ENCODE data around the gene WDR82.

WDR82 gene

DNA sequence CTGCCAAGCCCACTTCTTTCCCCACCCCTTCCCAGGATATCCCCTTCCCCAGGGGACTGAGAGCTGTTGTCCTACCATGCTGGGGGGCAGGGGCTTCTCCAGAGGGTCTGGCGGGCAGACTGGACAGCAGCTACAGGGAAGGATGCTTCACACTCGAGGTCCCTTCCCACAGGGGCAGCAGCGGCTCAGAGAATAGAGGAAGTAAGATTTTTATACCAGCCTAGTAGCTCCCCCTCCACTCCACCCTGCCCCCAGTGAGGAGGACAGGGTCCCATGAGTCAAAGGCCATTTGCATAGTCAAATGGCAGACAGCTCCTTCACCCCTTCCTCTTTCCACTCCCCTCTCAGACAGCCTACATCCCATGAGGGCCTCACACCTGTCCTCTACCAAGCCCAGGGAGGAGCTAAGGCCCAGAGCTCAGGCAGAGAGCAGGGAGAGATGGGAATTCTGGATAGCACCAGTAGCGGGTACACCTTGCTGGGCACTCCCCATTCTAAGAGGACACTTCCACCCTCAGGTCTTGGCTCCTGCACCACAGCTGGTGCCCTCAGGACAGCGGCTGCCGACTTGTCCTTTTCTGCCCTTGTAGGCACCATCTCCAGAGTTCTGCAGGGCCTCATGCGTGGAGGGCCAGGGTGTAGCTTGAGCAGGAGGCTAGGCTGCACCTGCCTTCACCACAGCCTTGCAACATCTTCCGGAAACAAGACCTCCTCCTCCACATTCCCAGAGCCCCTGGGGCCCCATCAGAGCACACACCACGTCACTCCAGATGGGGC, 52.8 kb downstream of the WDR82 start, which contains the start of gene TLR9:
Gene TLR9 (minus strand): TSS at position 194 of the 777 bp plus-strand sequence. CDS start 116 bp downstream, at position 78.
- no peak for DNase-seq (ENCODE audit: low read depth, low spot score)

DNA sequence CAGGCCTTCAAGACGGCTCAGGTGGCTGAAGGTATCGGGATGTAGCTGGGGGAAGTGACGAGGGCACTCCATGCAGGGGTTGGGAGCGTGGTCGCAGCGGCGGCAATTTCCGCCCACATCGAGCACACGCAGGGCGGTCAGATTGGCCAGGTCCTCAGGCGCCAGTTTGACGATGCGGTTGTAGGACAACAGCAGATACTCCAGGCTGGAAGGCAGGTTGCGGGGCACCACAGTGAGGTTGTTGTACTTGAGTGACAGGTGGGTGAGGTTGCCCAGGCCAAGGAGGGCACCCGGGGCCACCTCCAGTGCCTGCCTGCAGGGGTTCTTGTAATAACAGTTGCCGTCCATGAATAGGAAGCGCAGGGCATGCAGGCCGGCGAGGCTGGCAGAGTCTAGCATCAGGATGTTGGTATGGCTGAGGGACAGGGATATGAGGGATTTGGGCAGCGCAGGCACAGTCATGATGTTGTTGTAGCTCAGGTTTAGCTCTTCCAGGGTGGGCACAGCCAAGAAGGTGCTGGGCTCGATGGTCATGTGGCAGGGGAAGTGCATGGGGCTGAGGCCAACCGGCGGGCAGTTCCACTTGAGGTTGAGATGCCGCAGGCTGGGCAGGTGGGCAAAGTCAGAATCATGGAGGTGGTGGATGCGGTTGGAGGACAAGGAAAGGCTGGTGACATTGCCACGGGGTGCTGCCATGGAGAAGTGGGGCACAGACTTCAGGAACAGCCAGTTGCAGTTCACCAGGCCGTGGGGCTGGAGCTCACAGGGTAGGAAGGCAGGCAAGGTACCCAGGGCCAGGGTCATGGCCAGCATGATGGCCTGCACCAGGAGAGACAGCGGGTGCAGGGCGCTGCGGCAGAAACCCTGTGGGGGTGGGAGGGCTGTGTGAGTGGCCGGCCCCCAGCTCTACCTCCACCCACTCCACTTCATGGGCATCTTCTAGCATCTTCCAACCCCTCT, 54.7 kb downstream of the WDR82 start:
- DNase-seq (ENCODE audit: low read depth, low spot score) = no peak

DNA sequence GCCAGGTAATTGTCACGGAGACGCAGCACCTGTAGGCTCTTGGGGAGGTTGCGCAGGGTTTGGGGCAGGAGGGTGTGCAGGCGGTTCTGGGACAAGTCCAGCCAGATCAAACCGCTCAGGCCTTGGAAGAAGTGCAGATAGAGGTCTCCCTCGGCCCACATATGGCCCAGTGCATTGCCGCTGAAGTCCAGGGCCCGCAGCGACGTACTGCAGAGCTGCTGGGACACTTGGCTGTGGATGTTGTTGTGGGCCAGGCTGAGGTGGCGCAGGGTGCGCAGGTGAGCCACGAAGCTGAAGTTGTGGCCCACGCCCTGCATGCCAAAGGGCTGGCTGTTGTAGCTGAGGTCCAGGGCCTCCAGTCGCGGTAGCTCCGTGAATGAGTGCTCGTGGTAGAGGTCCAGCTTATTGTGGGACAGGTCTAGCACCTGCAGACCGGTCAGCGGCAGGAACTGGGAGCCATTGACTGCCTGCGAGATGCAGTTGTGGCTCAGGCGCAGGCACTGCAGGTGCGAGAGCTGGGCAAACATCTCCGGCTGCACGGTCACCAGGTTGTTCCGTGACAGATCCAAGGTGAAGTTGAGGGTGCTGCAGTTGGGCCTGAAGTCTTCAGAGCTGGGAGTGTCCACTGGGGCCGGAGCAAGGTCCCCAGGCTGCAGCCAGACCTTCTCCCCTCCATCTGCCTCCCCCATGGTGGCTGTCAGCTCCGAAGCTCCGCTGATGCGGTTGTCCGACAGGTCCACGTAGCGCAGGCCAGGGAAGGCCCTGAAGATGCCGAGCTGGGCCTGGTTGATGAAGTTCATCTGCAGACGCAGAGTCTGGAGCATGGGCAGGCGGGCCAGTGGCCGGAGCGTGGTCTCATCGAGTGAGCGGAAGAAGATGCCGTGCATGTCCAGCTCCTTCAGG, 55.9 kb downstream of the WDR82 start:
- no peak for DNase-seq (ENCODE audit: low read depth, low spot score)

DNA sequence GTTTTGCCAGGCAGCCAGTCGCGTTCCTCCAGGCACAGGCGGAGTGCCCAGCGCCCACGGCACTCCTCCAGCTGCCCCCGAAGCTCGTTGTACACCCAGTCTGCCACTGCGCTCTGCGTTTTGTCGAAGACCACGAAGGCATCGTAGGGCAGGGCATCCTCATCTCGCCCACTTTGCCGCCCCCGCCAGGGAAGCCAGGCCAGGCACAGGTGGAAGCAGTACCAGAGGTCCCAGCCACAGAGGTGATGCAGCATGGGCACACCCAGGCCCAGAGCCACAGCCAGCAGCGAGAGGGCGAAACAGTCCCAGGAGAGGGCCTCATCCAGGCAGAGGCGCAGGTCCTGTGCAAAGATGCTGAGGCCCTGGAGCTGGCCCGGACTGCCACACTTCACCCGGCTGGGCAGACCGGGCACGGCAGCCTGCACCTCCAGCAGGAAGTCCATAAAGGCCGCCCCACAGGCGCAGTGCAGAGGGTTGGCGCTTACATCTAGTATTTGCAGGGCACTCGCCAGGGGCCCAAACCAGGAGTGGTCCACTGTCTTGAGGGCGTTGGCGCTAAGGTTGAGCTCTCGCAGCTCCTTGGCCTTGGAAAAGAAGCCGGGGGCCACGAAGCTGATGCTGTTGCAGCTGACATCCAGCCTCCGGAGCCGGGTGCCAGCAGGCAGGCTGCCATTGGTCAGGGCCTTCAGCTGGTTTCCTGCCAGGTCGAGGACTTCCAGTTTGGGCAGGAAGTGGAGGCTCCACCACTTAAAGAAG, 56.7 kb downstream of the WDR82 start:
- no peak for DNase-seq (ENCODE audit: low read depth, low spot score)

DNA sequence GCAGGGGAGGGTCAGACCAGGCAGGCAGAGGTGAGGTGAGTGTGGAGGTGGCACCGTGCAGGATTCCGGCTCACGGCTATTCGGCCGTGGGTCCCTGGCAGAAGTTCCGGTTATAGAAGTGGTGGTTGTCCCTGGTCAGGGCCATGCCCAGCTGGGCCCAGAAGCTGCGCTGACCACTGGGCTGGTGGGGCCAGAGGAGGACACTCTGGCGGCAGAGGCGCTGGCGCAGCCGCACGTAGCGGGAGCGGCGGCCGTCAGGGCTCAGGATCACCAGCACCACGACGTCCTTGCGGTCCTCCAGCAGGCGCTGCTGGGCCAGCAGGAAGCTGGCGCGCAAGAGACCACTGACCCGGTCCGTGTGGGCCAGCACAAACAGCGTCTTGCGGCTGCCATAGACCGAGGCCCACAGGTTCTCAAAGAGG, 57.3 kb downstream of the WDR82 start:
- no peak for DNase-seq (ENCODE audit: low read depth, low spot score)

DNA sequence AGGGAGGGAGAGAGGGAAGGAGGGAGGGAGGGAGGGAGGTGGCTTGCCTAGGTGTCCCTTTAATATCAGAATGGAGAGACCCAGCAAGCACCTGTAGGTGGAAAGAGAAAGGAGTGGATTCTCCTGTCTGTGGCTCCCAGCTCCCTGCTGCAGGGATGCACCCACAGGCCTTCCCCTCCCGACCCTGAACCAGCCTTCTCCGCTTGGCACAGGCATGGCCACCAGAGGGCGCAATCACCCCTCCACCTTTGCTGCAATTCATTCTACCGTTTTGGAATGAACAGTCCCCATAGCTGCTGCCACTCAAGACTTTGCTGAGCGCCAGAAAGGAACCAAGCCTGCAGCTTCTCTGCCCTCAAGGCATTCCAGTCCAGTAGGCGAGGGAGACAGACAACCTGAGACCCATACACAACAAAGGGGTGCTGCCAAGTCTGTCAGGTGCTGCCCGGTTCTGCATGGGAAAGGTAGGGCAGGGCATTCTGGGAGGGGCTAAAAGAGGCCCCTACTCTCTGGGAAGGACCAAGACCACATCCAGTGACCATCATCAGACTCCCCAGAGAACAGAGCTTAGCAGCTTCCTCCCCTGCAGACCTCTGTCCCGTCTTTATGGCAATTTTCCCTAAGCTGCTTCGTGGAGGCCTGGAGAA, 57.9 kb downstream of the WDR82 start:
- DNase-seq (ENCODE audit: low read depth, low spot score) = peak; percentile 85

DNA sequence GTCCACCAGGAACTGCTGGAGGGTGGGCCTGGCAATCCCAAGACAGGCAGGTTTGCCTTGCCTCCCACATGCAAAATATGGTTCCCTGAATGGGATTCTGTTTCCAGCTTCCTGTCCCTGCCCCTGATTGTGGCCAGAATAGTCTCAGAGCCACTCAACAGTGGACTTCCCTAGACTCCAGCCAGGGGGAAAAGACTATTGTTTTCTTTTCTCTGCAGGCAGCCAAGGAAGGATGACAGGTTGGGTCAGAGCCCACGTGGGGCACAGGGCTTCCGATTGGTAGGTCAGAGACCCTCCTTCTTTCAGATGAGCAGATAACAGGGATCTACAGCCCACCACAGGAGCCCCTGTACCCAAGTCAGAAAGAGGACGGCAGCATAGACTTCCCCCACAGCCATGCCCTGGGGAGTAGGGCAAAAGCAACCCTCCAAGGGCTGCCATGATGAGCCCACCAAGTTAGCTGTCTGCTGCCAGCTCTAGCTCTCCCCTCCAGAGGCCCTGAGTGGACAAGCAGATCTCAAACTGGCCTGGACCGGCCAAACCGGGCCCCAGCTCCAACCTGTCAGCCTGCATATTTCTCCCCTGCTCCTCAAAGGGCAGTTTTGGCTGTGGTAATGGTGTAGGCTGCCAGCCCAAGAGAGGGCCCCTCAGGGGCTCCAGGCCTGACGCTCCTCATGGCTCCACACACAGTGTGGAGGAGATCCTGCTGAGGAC, 59.4 kb downstream of the WDR82 start:
- DNase-seq (ENCODE audit: low read depth, low spot score) = no peak

DNA sequence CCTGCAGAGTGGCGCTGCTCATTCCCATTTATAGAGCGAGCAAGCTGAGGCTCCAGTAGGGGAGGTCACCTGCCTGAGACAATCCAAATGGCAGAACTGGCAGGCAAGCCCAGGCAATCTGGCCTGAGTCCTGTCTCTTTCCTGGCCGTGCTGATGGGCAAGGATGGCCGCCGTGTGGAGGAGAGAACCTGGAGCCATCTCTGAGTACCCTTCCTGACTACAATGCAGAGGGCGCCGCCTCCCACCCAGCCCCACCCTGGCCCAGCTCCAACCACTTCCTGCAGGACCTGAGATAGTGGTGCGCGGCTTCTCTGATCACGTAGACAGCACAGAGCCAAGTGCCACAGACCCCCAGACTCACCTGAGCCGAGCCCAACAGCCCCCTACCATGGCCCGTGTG, 60.0 kb downstream of the WDR82 start:
- DNase-seq (ENCODE audit: low read depth, low spot score) = no peak

DNA sequence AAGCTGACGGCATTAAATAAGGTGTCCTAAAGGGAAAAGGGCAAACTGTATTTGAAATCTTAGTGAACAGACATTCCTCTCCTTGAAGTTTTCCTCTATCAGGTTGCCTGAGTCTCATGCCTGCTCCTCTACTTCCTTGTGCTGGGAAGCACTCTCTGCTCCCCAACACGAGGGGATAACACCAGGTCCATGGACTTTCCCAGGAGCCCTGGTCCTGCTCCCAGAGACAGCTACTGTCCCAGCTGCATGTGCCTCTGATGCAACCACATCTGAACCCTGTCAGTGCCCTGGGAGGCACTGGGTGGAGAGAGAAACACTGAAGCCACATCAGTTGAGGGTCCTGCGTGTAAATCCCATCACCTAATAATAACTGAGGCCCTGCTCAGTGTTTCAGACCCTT, 60.4 kb downstream of the WDR82 start:
- DNase-seq (ENCODE audit: low read depth, low spot score) = no peak

DNA sequence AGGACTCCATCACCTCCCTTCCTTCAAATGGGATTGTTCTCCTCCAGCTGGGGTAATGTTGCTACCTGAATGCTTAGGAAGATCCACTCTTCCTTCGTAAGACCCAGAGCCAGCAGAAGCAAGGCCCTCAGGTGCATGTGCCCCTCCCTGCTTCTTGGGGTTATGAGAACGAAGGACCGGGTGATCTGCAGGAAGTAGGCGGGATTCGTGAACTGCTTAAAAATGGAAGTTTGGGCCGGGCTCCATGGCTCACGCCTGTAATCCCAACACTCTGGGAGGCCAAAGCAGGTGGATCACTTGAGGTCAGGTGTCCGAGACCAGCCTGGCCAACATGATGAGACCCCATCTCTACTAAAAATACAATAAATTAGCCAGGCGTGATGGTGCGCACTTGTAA, 61.0 kb downstream of the WDR82 start:
- no peak for DNase-seq (ENCODE audit: low read depth, low spot score)

DNA sequence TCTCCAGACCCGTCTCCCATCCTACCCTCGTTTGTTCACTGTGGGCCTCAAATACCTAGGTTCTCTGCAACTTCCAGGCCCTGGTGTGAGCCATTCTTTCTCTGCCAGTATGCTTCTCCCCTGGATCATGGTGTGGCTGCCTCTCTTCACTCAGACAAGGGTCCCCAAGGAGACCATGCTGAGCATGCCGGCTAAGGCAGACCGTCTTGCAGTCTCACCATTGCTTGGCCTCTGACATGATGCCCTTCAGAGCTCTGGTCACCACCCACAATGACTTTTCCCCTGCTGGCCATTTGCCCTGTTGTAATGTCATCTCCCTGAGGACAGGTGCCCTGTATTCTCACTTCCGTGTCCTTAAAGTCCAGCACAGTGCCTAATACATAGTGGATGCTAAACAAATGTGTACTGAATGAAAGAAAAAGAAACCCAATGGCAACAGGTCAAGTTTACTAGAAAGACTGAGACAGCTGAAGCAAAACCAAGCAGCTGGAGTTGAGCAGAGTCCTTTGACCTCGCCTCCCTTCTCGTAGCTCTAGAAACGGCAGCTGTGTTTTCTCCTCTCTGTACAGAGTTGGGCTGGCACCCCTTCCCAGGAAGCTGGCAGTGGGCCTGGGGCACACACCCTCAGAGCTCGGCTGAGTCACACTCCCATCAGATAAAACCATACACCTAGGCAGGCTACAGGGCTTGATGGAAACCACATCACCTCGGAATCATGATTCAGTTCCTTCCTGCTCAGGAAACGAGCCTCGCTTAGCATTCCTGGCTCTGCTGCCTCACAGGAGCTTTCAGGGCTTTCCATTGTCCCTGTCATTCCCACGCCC, 61.7 kb downstream of the WDR82 start:
- no peak for DNase-seq (ENCODE audit: low read depth, low spot score)

DNA sequence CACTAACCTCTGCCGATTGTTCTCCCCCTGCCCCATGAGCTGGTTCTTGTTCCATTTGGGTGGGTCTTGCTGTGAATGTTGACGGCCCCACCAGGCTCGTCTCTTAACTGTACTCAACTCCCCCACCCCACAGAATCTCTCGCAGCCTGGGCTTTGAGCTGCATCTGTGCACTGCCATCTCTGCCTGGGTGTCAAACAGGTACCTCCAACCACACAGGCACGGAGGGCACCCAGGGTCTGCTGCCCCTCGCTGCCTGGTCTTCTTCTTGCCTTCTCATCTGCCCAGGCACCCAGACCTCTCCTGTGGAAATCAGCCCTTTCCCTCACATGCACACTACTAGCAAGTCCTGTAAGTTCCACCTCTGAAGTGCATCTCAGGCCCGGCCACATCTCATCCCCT, 63.1 kb downstream of the WDR82 start:
- no peak for DNase-seq (ENCODE audit: low read depth, low spot score)

DNA sequence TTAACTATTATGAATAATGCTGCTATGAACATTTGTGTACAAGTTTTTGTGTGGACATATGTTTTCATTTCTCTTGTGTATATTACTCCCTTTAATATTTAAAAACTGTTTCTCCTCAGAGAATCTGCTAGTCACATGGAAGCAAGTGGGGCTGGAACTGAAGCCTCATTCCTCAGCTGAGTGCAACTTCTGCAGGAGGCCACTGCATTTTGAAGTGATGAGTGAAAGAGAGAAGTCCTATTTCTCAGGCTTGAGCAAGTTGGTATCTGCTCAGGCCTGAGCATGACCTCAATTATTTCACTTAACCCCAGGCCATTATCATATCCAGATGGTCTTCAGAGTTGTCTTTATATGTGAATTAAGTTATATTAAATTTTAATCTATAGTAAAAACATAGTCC, 64.5 kb downstream of the WDR82 start:
- DNase-seq (ENCODE audit: low read depth, low spot score) = no peak

DNA sequence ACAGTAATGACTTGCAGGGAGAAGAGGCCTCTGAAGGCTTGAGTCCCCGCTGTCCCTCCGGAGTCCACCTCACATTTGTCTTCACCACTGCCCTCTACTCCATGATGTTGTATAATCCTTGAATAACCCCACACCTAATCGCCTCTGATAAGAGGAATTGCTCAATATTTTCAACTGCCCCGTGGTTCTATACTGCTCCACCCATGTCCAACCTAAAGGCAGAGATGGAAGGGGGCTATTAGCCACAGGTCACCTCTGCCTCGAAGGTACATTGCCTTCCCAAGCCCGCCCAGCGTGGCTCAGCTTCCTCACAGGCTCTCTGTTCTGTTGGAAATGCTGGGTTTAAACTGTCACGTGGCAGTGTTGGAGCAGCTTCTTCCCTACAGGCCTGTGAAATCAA, 65.4 kb downstream of the WDR82 start:
- no peak for DNase-seq (ENCODE audit: low read depth, low spot score)

DNA sequence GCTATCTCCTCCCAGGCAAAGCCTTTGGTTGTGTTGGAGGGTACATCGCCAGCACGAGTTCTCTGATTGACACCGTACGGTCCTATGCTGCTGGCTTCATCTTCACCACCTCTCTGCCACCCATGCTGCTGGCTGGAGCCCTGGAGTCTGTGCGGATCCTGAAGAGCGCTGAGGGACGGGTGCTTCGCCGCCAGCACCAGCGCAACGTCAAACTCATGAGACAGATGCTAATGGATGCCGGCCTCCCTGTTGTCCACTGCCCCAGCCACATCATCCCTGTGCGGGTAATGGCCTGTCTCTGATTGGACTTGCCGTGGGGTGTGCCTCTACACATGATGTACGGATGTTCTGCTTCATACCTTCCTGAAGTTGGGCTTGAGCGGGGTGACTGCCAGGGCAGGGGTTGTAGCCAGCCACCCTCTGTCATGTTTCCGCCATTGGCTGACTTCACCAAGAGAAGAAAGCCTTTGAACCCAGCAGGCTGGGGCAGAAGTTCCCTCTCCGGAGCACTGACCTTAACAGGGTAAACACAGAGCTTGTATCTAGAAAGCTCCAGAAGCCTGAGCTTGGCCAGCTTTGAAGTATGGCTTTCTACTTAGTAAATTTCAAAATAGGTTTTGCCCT, 67.1 kb downstream of the WDR82 start:
- DNase-seq (ENCODE audit: low read depth, low spot score) = no peak

DNA sequence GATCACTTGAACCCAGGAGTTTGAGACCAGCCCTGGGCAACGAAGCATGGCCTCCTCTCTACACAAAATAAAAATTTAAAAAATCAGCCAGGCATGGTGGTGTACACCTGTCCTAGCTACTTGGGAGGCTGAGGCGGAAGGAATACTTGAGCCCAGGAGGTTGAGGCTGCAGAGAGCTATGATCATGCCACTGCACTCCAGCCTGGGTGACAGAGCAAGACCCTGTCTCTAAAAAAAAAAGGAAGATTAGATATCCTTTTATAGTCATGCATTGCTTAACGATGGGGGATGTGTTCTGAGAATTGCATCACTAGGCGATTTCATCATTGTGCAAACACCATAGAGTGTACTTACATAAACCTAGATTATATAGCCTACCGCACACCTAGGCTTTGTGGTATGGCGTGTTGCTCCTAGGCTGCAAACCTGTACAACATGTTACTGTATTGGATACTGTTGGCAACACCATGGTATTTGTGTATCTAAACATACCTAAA, 67.9 kb downstream of the WDR82 start:
- DNase-seq (ENCODE audit: low read depth, low spot score) = no peak

DNA sequence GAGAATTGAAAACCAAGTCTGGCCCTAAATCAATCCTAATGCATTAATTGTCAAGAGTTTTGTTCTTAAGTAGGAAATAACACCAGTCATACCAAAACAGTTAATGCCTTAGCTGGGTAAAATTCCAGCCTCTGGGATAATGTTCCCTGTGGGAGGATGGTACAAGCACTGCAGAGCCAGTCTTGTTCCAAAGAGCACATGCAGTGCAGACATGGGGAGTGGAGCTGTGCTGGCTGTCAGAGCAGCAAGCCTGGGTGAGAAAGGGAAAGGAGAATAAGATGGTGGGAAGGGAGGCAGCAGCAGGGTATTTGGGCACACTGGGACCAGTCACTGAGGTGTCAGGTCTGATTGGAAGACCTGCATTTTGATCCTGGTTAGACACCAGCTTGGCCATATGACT, 68.4 kb downstream of the WDR82 start:
- DNase-seq (ENCODE audit: low read depth, low spot score) = no peak

DNA sequence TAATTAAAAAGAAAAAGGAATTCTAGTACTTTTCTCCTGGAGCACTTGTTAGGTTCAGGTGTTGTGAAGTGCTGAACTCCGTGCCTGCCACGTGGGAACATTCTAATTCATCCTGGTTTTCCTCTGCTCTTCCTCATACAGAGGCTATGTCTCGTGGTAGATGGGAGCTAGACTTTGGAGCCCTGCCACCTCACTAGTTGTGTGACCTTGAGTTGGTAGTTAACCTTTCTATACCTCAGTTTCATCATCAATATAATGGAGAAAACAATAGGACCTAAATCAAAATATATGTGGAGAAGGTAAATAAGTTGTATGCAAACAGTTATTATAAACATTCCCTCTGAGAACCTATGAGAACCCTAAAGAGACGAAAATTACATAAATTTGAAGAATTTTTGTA, 69.9 kb downstream of the WDR82 start:
- no peak for DNase-seq (ENCODE audit: low read depth, low spot score)
